ENCODE measurements around the gene SMARCC2. TPM values are rescaled to one million over a fixed set of nuclear protein-coding genes. Genes with fewer than 3 reads are reported as not detected.

Gene SMARCC2
- total and polyA plus RNA-seq, 9 of the 15 experiments (the other 6 are each of a cell fraction or from before 2014, with no cell fraction given), result 11.9 to 86.0 (median 36.6) TPM

GRCh38 chr12:56151672-56152131, 37.6 kb downstream of the SMARCC2 start (continued):
- TF ChIP-seq NCOR1 (IDR thresholded peaks at IDR 0.05), result no peak
- no peak for TF ChIP-seq ZNF586 (CRISPR knock-in tag; conservative IDR thresholded peaks at IDR 0.05)
- no peak for TF ChIP-seq ZNF143 (CRISPR knock-in tag; IDR thresholded peaks at IDR 0.05)
- no peak; the same call in 1 of the 2 replicates for TF ChIP-seq GATA2 (CRISPR knock-in tag; IDR thresholded peaks at IDR 0.05)
- no peak for TF ChIP-seq ZNF224 (CRISPR knock-in tag; IDR thresholded peaks at IDR 0.05)
- TF ChIP-seq, protein P1, sequence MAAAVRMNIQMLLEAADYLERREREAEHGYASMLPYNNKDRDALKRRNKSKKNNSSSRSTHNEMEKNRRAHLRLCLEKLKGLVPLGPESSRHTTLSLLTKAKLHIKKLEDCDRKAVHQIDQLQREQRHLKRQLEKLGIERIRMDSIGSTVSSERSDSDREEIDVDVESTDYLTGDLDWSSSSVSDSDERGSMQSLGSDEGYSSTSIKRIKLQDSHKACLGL (CRISPR knock-in tag; IDR thresholded peaks at IDR 0.05; ENCODE audit: borderline replicate concordance, poor library complexity, severe bottlenecking), result no peak
- 0 out of 2 replicates have a peak, but pooled peaks have one; percentile 16 for TF ChIP-seq TCF3 (CRISPR knock-in tag; IDR thresholded peaks at IDR 0.05)
- TF ChIP-seq, protein P2, sequence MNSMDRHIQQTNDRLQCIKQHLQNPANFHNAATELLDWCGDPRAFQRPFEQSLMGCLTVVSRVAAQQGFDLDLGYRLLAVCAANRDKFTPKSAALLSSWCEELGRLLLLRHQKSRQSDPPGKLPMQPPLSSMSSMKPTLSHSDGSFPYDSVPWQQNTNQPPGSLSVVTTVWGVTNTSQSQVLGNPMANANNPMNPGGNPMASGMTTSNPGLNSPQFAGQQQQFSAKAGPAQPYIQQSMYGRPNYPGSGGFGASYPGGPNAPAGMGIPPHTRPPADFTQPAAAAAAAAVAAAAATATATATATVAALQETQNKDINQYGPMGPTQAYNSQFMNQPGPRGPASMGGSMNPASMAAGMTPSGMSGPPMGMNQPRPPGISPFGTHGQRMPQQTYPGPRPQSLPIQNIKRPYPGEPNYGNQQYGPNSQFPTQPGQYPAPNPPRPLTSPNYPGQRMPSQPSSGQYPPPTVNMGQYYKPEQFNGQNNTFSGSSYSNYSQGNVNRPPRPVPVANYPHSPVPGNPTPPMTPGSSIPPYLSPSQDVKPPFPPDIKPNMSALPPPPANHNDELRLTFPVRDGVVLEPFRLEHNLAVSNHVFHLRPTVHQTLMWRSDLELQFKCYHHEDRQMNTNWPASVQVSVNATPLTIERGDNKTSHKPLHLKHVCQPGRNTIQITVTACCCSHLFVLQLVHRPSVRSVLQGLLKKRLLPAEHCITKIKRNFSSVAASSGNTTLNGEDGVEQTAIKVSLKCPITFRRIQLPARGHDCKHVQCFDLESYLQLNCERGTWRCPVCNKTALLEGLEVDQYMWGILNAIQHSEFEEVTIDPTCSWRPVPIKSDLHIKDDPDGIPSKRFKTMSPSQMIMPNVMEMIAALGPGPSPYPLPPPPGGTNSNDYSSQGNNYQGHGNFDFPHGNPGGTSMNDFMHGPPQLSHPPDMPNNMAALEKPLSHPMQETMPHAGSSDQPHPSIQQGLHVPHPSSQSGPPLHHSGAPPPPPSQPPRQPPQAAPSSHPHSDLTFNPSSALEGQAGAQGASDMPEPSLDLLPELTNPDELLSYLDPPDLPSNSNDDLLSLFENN (IDR thresholded peaks at IDR 0.05; ENCODE audit: low read depth in 2 of 2, low read length in 2 of 2), result no peak
- no peak for TF ChIP-seq PHF21A (IDR thresholded peaks at IDR 0.05; ENCODE audit: borderline replicate concordance, low read depth)
- no peak for TF ChIP-seq ZNF717 (CRISPR knock-in tag; IDR thresholded peaks at IDR 0.05)
- no peak for TF ChIP-seq BRF1 (IDR thresholded peaks at IDR 0.05; ENCODE audit: borderline replicate concordance, extremely low read depth, insufficient read length)
- no peak for TF ChIP-seq TCFL5 (CRISPR knock-in tag; conservative IDR thresholded peaks at IDR 0.05)
- no peak for TF ChIP-seq SMARCC2 (IDR thresholded peaks at IDR 0.05; ENCODE audit: low read depth)
- TF ChIP-seq, protein P3, sequence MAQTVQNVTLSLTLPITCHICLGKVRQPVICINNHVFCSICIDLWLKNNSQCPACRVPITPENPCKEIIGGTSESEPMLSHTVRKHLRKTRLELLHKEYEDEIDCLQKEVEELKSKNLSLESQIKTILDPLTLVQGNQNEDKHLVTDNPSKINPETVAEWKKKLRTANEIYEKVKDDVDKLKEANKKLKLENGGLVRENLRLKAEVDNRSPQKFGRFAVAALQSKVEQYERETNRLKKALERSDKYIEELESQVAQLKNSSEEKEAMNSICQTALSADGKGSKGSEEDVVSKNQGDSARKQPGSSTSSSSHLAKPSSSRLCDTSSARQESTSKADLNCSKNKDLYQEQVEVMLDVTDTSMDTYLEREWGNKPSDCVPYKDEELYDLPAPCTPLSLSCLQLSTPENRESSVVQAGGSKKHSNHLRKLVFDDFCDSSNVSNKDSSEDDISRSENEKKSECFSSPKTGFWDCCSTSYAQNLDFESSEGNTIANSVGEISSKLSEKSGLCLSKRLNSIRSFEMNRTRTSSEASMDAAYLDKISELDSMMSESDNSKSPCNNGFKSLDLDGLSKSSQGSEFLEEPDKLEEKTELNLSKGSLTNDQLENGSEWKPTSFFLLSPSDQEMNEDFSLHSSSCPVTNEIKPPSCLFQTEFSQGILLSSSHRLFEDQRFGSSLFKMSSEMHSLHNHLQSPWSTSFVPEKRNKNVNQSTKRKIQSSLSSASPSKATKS (CRISPR knock-in tag; IDR thresholded peaks at IDR 0.05), result no peak
- TF ChIP-seq, protein P4, sequence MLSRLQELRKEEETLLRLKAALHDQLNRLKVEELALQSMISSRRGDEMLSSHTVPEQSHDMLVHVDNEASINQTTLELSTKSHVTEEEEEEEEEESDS (CRISPR knock-in tag; IDR thresholded peaks at IDR 0.05), result no peak
- no peak for TF ChIP-seq KLF6 (CRISPR knock-in tag; IDR thresholded peaks at IDR 0.05; ENCODE audit: borderline replicate concordance)
- no peak for TF ChIP-seq ATF1 (CRISPR knock-in tag; IDR thresholded peaks at IDR 0.05)
- TF ChIP-seq ATF1 (tag; IDR thresholded peaks at IDR 0.05), result no peak
- no peak for TF ChIP-seq THRAP3 (IDR thresholded peaks at IDR 0.05; ENCODE audit: borderline replicate concordance)
- 0 out of 2 replicates have a peak, but pooled peaks have one; percentile 20 for TF ChIP-seq SMARCA4 (IDR thresholded peaks at IDR 0.05)
- TF ChIP-seq SNRNP70 (optimal IDR thresholded peaks at IDR 0.05; ENCODE audit: low read depth, low read length), result no peak
- TF ChIP-seq ATF2 (CRISPR knock-in tag; IDR thresholded peaks at IDR 0.05), result no peak
- TF ChIP-seq NR4A1 (CRISPR knock-in tag; IDR thresholded peaks at IDR 0.05), result no peak
- TF ChIP-seq NR4A1 (tag; IDR thresholded peaks at IDR 0.05), result 0 out of 2 replicates have a peak, but pooled peaks have one; percentile 51

All from K562 (cell line).